Hepatocyte (in vitro differentiated cells): ENCODE measurements around the gene ARHGAP40. TPM values are rescaled to one million over a fixed set of nuclear protein-coding genes. Genes with fewer than 3 reads are reported as not detected.

Source experiments
- DNase-seq: peaks from one replicate; pipeline ENCODE4 v3.0.0-alpha.2; 2016; ENCODE audit warnings: low spot score
- H2AFZ ChIP-seq: fragments of 200-600 bp; sonication (generic); 2 replicates; pipeline ENCODE4 v1.6.0; 2016; ENCODE audit warnings: antibody characterized with exemption, mild to moderate bottlenecking
- H3K27ac ChIP-seq: fragments of 200-600 bp; sonication (generic); 2 replicates; pipeline ENCODE4 v1.5.1; 2016; ENCODE audit warnings: mild to moderate bottlenecking
- H3K27me3 ChIP-seq: fragments of 200-600 bp; sonication (generic); 2 replicates; pipeline ENCODE4 v1.6.1; 2016
- H3K36me3 ChIP-seq: fragments of 200-600 bp; sonication (generic); replicated peaks from 2 replicates; pipeline ENCODE4 v1.5.1; 2016; ENCODE audit warnings: low read depth; ENCODE audit not compliant: insufficient read depth
- H3K4me1 ChIP-seq: fragments of 200-600 bp; sonication (generic); 2 replicates; pipeline ENCODE4 v1.5.1; 2016; ENCODE audit warnings: mild to moderate bottlenecking, moderate library complexity; ENCODE audit not compliant: insufficient read depth
- H3K4me2 ChIP-seq: fragments of 200-600 bp; sonication (generic); 2 replicates; pipeline ENCODE4 v1.6.0; 2016
- H3K4me3 ChIP-seq: fragments of 200-600 bp; sonication (generic); 2 replicates; pipeline ENCODE4 v1.5.1; 2016; ENCODE audit warnings: mild to moderate bottlenecking
- H3K79me2 ChIP-seq: fragments of 200-600 bp; sonication (generic); 2 replicates; pipeline ENCODE4 v1.6.0; 2017; ENCODE audit warnings: mild to moderate bottlenecking
- H3K9me2 ChIP-seq: fragments of 200-600 bp; sonication (generic); replicated peaks from 2 replicates; pipeline ENCODE4 v1.6.0; 2017; ENCODE audit warnings: mild to moderate bottlenecking; ENCODE audit not compliant: insufficient read depth
- H3K9me3 ChIP-seq: fragments of 200-600 bp; sonication (generic); 2 replicates; pipeline ENCODE4 v1.5.1; 2016; ENCODE audit warnings: low read depth, mild to moderate bottlenecking
- H4K20me1 ChIP-seq: fragments of 200-600 bp; sonication (generic); 2 replicates; pipeline ENCODE4 v1.6.0; 2016; ENCODE audit warnings: mild to moderate bottlenecking; ENCODE audit not compliant: insufficient read depth, poor library complexity, severe bottlenecking
- EZH2 ChIP-seq: fragments of 200-600 bp; sonication (generic); IDR thresholded peaks from 2 replicates; pipeline ENCODE4 v1.6.1; 2016; ENCODE audit warnings: antibody characterized with exemption, mild to moderate bottlenecking, borderline replicate concordance
- EZH2phosphoT487 ChIP-seq: fragments of 200-600 bp; sonication (generic); IDR thresholded peaks from one replicate; pipeline ENCODE4 v1.6.1; 2018; ENCODE audit warnings: antibody characterized with exemption, mild to moderate bottlenecking, low read depth, moderate library complexity; ENCODE audit not compliant: unreplicated experiment, severe bottlenecking
- WGBS: methylation state at CpG from one replicate; pipeline ENCODE4 v1.1.6; 2016; ENCODE audit warnings: low lambda C conversion rate; ENCODE audit errors: missing lambda C conversion rate; 5-methylcytosine and 5-hydroxymethylcytosine counted together
- polyA plus RNA-seq: library from polyadenylated mRNA; unstranded; fragments of >200 nt; fragmentation: Nextera tagmentation; extraction: Ambion mirVana; gene quantifications from 2 replicates; pipeline ENCODE4 v1.2.1, GENCODE V29; 2016
- total RNA-seq: library from RNA; depleted of rRNA; stranded (reverse); fragments of >200 nt; gene quantifications from 2 replicates; pipeline ENCODE4 v1.2.3, GENCODE V29; 2014
- TF ChIP-seq, protein P1 (sequence below): fragments of 200-600 bp; sonication (generic); IDR thresholded peaks from 2 replicates; pipeline ENCODE4 v1.5.1; 2016; ENCODE audit warnings: antibody characterized with exemption, mild to moderate bottlenecking; ENCODE audit not compliant: poor library complexity

Gene ARHGAP40
- total and polyA plus RNA-seq, 2 experiments from 2014 or later, result 1.1 to 1.2 TPM

DNA sequence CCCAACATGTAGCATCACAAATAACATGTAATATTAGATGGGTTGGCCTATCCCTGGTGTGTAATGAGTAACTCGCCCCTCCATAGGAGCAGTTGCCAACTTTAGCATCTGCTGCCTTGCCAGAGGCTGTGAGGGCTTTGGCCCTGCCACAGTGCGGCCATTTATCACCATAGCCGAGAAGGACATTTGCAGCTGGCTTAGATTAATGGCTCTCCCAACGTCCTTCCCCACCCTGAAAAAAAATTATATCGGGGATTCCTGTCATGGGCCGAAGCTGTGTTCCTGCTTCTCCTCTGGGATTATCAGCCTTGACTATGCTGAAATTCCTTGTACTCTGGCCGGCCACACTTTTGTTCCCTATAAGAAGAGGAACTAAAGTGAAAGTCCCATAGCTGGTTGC lies 28.2 kb upstream of the ARHGAP40 start:
- TF ChIP-seq, protein P1, sequence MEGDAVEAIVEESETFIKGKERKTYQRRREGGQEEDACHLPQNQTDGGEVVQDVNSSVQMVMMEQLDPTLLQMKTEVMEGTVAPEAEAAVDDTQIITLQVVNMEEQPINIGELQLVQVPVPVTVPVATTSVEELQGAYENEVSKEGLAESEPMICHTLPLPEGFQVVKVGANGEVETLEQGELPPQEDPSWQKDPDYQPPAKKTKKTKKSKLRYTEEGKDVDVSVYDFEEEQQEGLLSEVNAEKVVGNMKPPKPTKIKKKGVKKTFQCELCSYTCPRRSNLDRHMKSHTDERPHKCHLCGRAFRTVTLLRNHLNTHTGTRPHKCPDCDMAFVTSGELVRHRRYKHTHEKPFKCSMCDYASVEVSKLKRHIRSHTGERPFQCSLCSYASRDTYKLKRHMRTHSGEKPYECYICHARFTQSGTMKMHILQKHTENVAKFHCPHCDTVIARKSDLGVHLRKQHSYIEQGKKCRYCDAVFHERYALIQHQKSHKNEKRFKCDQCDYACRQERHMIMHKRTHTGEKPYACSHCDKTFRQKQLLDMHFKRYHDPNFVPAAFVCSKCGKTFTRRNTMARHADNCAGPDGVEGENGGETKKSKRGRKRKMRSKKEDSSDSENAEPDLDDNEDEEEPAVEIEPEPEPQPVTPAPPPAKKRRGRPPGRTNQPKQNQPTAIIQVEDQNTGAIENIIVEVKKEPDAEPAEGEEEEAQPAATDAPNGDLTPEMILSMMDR, result no peak
- no peak for TF ChIP-seq EZH2phosphoT487
- TF ChIP-seq EZH2, result no peak
- no peaks in the 10 kb centered on the region for H3K27me3 ChIP-seq
- no peaks in the 10 kb centered on the region for H4K20me1 ChIP-seq
- H3K4me3 ChIP-seq, result no peak overlapping the region
- no peaks in the 10 kb centered on the region for H3K79me2 ChIP-seq
- DNase-seq, result no peak
- no peaks in the 10 kb centered on the region for H3K4me1 ChIP-seq
- no peak overlapping the region for H3K27ac ChIP-seq
- H3K4me2 ChIP-seq, result no peak overlapping the region
- WGBS, result 84% methylated on average over 7 of the region's 7 CpGs
- no peak overlapping the region for H2AFZ ChIP-seq
- H3K9me2 ChIP-seq, result no peaks in the 10 kb centered on the region
- no peaks in the 10 kb centered on the region for H3K36me3 ChIP-seq
- no peaks in the 10 kb centered on the region for H3K9me3 ChIP-seq

DNA sequence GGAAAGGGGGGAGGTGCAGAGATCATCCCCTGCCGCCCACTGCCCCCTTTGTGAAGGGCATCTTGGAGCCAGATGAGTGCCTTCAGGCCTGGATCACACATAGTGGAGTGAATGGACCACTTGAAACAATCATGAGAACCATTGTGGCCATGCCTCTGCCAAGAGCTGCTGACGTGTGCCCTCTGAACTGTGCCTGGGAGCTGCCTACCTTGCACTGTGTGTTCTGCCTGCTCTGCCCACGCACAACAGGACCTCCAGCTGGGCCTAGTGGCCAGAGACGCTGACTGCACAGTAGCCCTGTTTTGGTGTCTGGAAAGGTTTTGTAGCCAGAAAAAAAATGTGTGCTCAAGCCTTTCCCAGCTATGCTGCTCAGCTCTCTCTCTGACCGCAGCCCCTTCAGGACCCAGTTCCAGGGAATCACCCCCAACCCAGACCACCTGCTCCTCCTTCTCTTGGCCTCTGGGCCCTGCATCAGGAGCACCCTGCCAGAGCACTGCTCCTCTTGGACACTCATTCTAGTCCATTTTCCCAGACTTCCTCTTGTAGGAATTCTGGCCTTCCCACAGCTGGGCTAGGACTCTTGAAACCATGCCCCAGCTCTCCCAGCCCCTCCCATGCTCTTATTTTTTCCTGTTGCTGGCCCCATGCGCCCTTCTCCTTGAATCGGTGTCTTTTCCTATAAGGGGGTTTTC lies 22.2 kb upstream of the ARHGAP40 start:
- Histone ChIP-seq H3K27me3 (no peaks in the 10 kb centered on the region), H3K79me2 (no peaks in the 10 kb centered on the region), H2AFZ (no peak overlapping the region), H3K27ac (no peak overlapping the region), H3K36me3 (no peaks in the 10 kb centered on the region), H3K9me3 (no peaks in the 10 kb centered on the region), H4K20me1 (no peaks in the 10 kb centered on the region), H3K4me1 (no peaks in the 10 kb centered on the region), H3K4me3 (no peak overlapping the region), H3K9me2 (no peaks in the 10 kb centered on the region), H3K4me2 (no peak overlapping the region)
- no peak for TF ChIP-seq EZH2phosphoT487
- TF ChIP-seq EZH2, result no peak
- TF ChIP-seq, protein P1, result no peak
- 75% methylated on average over 7 of the region's 7 CpGs for WGBS
- no peak for DNase-seq

- Histone ChIP-seq H3K27ac (no peak overlapping the region), H3K36me3 (no peaks in the 10 kb centered on the region), H3K79me2 (no peaks in the 10 kb centered on the region), H3K9me3 (no peaks in the 10 kb centered on the region), H3K9me2 (no peaks in the 10 kb centered on the region), H3K4me1 (no peaks in the 10 kb centered on the region), H4K20me1 (no peaks in the 10 kb centered on the region), H3K27me3 (no peaks in the 10 kb centered on the region), H2AFZ (no peak overlapping the region), H3K4me3 (no peak overlapping the region), H3K4me2 (no peak overlapping the region)
- WGBS, result 80% methylated on average over 4 of the region's 4 CpGs
- no peak for DNase-seq
- TF ChIP-seq EZH2phosphoT487, result no peak
- no peak for TF ChIP-seq EZH2
- TF ChIP-seq, protein P1, result no peak
These were observed 21.7 kb upstream of the ARHGAP40 start for GRCh38 chr20:38579921-38580320.
